ENCODE data around the gene CACNA2D1. TPM values are rescaled to one million over a fixed set of nuclear protein-coding genes. Genes with fewer than 3 reads are reported as not detected.

Gene CACNA2D1
- total RNA-seq, 4 donors from 2014 or later = 30.6 to 60.0 (median 45.7) TPM

DNA sequence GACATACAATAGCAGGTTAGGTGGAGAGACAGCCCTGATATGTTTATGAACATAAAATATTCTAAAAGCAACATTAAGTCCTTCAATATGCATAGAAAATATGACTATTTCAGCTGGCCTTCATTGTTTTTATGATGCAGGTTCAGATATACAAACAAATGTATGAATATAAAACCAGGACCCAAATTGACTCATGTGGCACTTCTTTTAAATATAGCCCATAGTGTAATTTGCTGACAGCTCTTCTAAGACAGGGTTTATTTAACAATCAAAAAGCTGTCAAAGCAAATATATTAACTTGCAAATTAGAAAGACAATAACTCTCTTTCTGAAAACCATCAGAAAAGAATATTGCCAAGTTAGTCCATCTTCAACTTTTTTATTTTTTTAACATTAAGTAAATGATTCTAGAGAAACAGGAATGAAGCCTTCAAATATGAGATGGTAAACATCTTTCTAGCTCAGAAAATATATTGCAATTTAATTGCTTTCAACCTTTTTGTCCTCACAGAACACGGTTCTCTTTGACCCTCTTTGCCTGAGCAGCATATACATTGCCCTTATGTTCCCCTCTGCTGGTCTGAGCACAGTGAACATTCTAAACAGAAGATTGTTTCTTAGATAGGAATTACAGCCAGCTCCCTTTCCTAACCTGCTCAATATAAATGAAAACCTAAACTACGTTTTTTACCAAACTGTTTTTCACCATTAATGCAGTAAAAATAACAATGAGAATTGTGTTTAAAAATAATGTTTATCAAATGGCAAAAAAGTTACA, 82.8 kb downstream of the CACNA2D1 start:
- TF ChIP-seq, protein P1, sequence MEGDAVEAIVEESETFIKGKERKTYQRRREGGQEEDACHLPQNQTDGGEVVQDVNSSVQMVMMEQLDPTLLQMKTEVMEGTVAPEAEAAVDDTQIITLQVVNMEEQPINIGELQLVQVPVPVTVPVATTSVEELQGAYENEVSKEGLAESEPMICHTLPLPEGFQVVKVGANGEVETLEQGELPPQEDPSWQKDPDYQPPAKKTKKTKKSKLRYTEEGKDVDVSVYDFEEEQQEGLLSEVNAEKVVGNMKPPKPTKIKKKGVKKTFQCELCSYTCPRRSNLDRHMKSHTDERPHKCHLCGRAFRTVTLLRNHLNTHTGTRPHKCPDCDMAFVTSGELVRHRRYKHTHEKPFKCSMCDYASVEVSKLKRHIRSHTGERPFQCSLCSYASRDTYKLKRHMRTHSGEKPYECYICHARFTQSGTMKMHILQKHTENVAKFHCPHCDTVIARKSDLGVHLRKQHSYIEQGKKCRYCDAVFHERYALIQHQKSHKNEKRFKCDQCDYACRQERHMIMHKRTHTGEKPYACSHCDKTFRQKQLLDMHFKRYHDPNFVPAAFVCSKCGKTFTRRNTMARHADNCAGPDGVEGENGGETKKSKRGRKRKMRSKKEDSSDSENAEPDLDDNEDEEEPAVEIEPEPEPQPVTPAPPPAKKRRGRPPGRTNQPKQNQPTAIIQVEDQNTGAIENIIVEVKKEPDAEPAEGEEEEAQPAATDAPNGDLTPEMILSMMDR (IDR thresholded peaks at IDR 0.05) = no peak
- TF ChIP-seq POLR2A (IDR thresholded peaks at IDR 0.05; ENCODE audit: low read depth) = no peak
- TF ChIP-seq POLR2AphosphoS5 (IDR thresholded peaks at IDR 0.05) = no peak
- no peak for TF ChIP-seq EP300 (IDR thresholded peaks at IDR 0.05)
- H3K4me3 ChIP-seq = no peak overlapping the region
- no peaks in the 10 kb centered on the region for H3K9me3 ChIP-seq
- intact Hi-C loops (cut with DNase I) = no loop called here
- H3K27ac ChIP-seq (replicated peaks in 1 of 4) = no peak overlapping the region
- no peak for DNase-seq (ENCODE audit: extremely low spot score)
- WGBS = 20% methylated on average over 2 of the region's 2 CpGs
- peaks cover 0 to 30% (median 20%) of the 10 kb centered on the region in 4 donors for H3K4me1 ChIP-seq
- no peaks in the 10 kb centered on the region for H3K27me3 ChIP-seq
- H3K36me3 ChIP-seq = no peaks in the 10 kb centered on the region

DNA sequence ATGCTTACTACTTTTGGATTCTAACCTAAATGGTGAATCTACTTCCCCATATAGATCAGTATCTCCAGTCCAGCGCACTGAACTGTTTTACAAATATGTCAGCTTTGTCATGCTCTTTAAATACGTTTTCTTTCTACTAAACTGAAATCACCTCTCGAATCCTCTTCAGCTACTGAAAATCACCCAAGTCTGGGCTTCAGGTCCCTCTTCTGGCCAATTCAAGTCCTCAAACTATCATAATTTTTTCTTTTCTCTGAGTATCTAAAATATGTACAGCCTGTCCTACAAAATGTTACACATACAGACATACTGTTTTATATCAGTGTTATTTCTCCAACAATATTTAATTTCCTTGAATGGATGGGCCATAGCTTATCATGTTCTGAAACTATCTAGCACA, 84.2 kb downstream of the CACNA2D1 start:
- H3K36me3 ChIP-seq = no peaks in the 10 kb centered on the region
- 84% methylated on average over 3 of the region's 3 CpGs for WGBS
- no peak for DNase-seq (ENCODE audit: extremely low spot score)
- H3K4me3 ChIP-seq = no peak overlapping the region
- H3K9me3 ChIP-seq = no peaks in the 10 kb centered on the region
- peaks cover 0 to 36% (median 21%) of the 10 kb centered on the region in 4 donors for H3K4me1 ChIP-seq
- intact Hi-C loops (cut with DNase I) = no loop called here
- H3K27ac ChIP-seq (replicated peaks in 1 of 4) = no peak overlapping the region
- H3K27me3 ChIP-seq = no peaks in the 10 kb centered on the region
- TF ChIP-seq, protein P1 (IDR thresholded peaks at IDR 0.05) = no peak
- no peak for TF ChIP-seq POLR2A (IDR thresholded peaks at IDR 0.05; ENCODE audit: low read depth)
- TF ChIP-seq POLR2AphosphoS5 (IDR thresholded peaks at IDR 0.05) = no peak
- no peak for TF ChIP-seq EP300 (IDR thresholded peaks at IDR 0.05)

DNA sequence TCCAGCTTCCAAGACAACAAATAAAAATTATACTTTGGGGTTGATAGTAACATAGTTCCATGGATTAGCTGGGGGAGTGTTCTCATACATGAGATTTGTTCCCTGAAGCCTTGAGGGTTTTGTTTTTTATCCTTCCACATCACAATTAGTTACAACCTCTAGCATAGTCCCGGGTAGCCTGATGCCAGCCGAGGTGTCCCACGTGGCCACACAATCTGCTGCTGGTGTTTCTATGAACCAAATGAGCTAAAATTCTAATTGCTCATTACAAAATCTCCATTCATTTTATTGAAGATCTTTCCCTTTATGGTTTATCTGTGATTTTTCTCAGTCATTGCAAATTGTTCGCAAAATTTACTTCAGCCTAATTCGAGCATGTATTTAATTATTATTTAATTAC, 84.7 kb downstream of the CACNA2D1 start:
- Histone ChIP-seq H3K4me3 (no peak overlapping the region), H3K36me3 (no peaks in the 10 kb centered on the region), H3K9me3 (no peaks in the 10 kb centered on the region), H3K27me3 (no peaks in the 10 kb centered on the region), H3K4me1 (peaks cover 0 to 39% (median 22%) of the 10 kb centered on the region in 4 donors), H3K27ac (replicated peaks in 1 of 4) (no peak overlapping the region)
- 92% methylated on average over 5 of the region's 5 CpGs for WGBS
- intact Hi-C loops (cut with DNase I) = no loop called here
- TF ChIP-seq POLR2AphosphoS5 (IDR thresholded peaks at IDR 0.05) (no peak), POLR2A (IDR thresholded peaks at IDR 0.05; ENCODE audit: low read depth) (no peak), EP300 (IDR thresholded peaks at IDR 0.05) (no peak)
- TF ChIP-seq, protein P1 (IDR thresholded peaks at IDR 0.05) = no peak
- no peak for DNase-seq (ENCODE audit: extremely low spot score)

DNA sequence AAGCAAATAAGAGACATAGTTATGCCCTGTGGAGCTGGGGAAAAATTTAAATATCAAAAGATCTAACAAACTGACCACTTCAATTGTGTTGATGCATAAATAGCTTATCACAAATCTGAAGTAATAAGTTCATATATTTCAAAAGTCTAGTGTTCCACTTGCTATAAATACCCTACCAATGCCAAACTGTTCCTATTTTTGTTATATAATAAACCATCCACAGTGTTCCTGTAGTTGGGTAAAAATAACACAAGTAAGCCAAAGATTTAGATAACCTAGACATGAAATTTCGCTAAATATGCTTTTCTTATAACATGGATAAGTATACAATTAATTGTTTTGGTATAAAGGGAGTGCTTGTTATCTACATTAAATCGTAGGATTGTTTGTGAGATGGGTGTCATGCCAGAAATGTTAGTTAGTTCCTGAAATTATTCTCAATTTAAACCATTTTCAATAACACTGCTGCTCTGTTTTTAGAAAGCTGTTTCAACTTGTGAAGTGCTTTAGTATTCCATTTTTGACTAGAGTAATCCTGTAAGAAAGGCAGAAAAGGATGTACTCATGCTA, 85.5 kb downstream of the CACNA2D1 start:
- Histone ChIP-seq H3K36me3 (no peaks in the 10 kb centered on the region), H3K27me3 (no peaks in the 10 kb centered on the region), H3K4me3 (no peak overlapping the region), H3K27ac (replicated peaks in 1 of 4) (no peak overlapping the region), H3K4me1 (peaks cover 0 to 39% (median 22%) of the 10 kb centered on the region in 4 donors), H3K9me3 (no peaks in the 10 kb centered on the region)
- DNase-seq (ENCODE audit: extremely low spot score) = no peak
- TF ChIP-seq, protein P1 (IDR thresholded peaks at IDR 0.05) = no peak
- TF ChIP-seq POLR2A (IDR thresholded peaks at IDR 0.05; ENCODE audit: low read depth) (no peak), EP300 (IDR thresholded peaks at IDR 0.05) (no peak), POLR2AphosphoS5 (IDR thresholded peaks at IDR 0.05) (no peak)
- intact Hi-C loops (cut with DNase I) = no loop called here
- WGBS = 72% methylated on average over 2 of the region's 2 CpGs
